Rectal smooth muscle tissue (tissue), 1 donor: Measurements from ENCODE around the gene CD27.
A peak's percentile ranks its signal among the peaks of the same experiment; 100 is the strongest.
"Not testable (repeated sequence)": the region's sequence is repeated elsewhere in the genome, so short reads cannot be mapped to it uniquely, and the experiment has no call there.

Experiments
- H3K27ac ChIP-seq: one replicate; pipeline ENCODE4 v1.7.0; 2013; ENCODE audit warnings: low read depth, low read length, inconsistent platforms
- H3K27me3 ChIP-seq: one replicate; pipeline ENCODE4 v1.7.0; 2013; ENCODE audit warnings: low read length; ENCODE audit not compliant: control insufficient read depth, insufficient read depth
- H3K36me3 ChIP-seq: one replicate; pipeline ENCODE4 v1.7.0; 2013; ENCODE audit warnings: low read length; ENCODE audit not compliant: control insufficient read depth, insufficient read depth
- H3K4me1 ChIP-seq: one replicate; pipeline ENCODE4 v1.7.0; 2013; ENCODE audit warnings: low read length; ENCODE audit not compliant: control insufficient read depth, insufficient read depth
- H3K4me3 ChIP-seq: one replicate; pipeline ENCODE4 v1.7.0; 2013; ENCODE audit warnings: low read length
- H3K9ac ChIP-seq: one replicate; pipeline ENCODE4 v1.7.0; 2013; ENCODE audit warnings: low read length

CD27 gene

GRCh38 chr12:6492838-6493496 is 48.2 kb downstream of the CD27 start, which contains the start of gene MRPL51:
Gene MRPL51, minus strand, starts transcription at chr12:6493262. Its CDS starts 126 bp downstream, at chr12:6493136.
- Histone ChIP-seq H3K36me3 (peaks cover 4% of the 10 kb centered on the region), H3K9ac (peak within 1 kb of the TSS; percentile 97), H3K27ac (peak within 1 kb of the TSS; percentile 94), H3K4me3 (peak within 1 kb of the TSS; percentile 99), H3K4me1 (peaks cover 8% of the 10 kb centered on the region), H3K27me3 (no peaks in the 10 kb centered on the region)

- Histone ChIP-seq H3K4me3 (peak within 1 kb of the TSS; percentile 99), H3K4me1 (peaks cover 8% of the 10 kb centered on the region), H3K36me3 (peaks cover 4% of the 10 kb centered on the region), H3K9ac (peak within 1 kb of the TSS; percentile 97), H3K27me3 (no peaks in the 10 kb centered on the region), H3K27ac (peak within 1 kb of the TSS; percentile 94)
These were observed 48.9 kb downstream of the CD27 start, which contains the start of gene NCAPD2 for GRCh38 chr12:6493497-6494257. Gene NCAPD2, plus strand, starts transcription at chr12:6494102. Its CDS starts 997 bp downstream, at chr12:6495099.

GRCh38 chr12:6494258-6494743 is 49.5 kb downstream of the CD27 start:
- Histone ChIP-seq H3K4me1 (peaks cover 8% of the 10 kb centered on the region), H3K27me3 (no peaks in the 10 kb centered on the region), H3K4me3 (peak overlapping the region; percentile 92), H3K36me3 (peaks cover 7% of the 10 kb centered on the region), H3K27ac (no peak overlapping the region), H3K9ac (peak overlapping the region; percentile 8)

GRCh38 chr12:6494968-6495367 is 50.2 kb downstream of the CD27 start:
- Histone ChIP-seq H3K36me3 (peaks cover 7% of the 10 kb centered on the region), H3K27me3 (no peaks in the 10 kb centered on the region), H3K9ac (no peak overlapping the region), H3K4me3 (peak overlapping the region; percentile 92), H3K27ac (no peak overlapping the region), H3K4me1 (peaks cover 8% of the 10 kb centered on the region)

- H3K27ac ChIP-seq, H3K9ac ChIP-seq, H3K36me3 ChIP-seq, H3K4me3 ChIP-seq, H3K27me3 ChIP-seq, H3K4me1 ChIP-seq: not testable (repeated sequence)
These were observed 52.5 kb downstream of the CD27 start for GRCh38 chr12:6497291-6497690.

- Histone ChIP-seq H3K9ac (no peak overlapping the region), H3K27ac (no peak overlapping the region), H3K27me3 (no peaks in the 10 kb centered on the region), H3K36me3 (peaks cover 8% of the 10 kb centered on the region), H3K4me3 (no peak overlapping the region), H3K4me1 (no peaks in the 10 kb centered on the region)
These were observed 55.7 kb downstream of the CD27 start for GRCh38 chr12:6500466-6500865.
